ENCODE data around the gene PTER. TPM values are rescaled to one million over a fixed set of nuclear protein-coding genes. Genes with fewer than 3 reads are reported as not detected.

Gene PTER
- total RNA-seq, 1 donor from 2014 or later: 2.3 TPM

- DNase-seq (ENCODE audit: low spot score): no peak
- H3K27ac Mint-ChIP-seq (ENCODE audit: unreplicated experiment): no peak overlapping the region
- TF ChIP-seq CTCF (IDR thresholded peaks at IDR 0.05; ENCODE audit: unreplicated experiment): no peak
- no peaks in the 10 kb centered on the region for H3K36me3 Mint-ChIP-seq (ENCODE audit: low read depth, unreplicated experiment)
- no peak overlapping the region for H3K4me3 Mint-ChIP-seq (ENCODE audit: unreplicated experiment)
- H3K27me3 Mint-ChIP-seq (ENCODE audit: unreplicated experiment): peaks cover 1% of the 10 kb centered on the region
- H3K4me1 Mint-ChIP-seq (ENCODE audit: unreplicated experiment): peaks cover 5% of the 10 kb centered on the region
- no peaks in the 10 kb centered on the region for H3K9me3 Mint-ChIP-seq (ENCODE audit: unreplicated experiment)
Measured at GRCh38 chr10:16481052-16481728, 44.4 kb downstream of the PTER start.

- Mint-ChIP-seq H3K27ac (ENCODE audit: unreplicated experiment) (no peak overlapping the region), H3K27me3 (ENCODE audit: unreplicated experiment) (peaks cover 1% of the 10 kb centered on the region), H3K4me1 (ENCODE audit: unreplicated experiment) (peaks cover 5% of the 10 kb centered on the region), H3K4me3 (ENCODE audit: unreplicated experiment) (no peak overlapping the region), H3K9me3 (ENCODE audit: unreplicated experiment) (no peaks in the 10 kb centered on the region), H3K36me3 (ENCODE audit: low read depth, unreplicated experiment) (no peaks in the 10 kb centered on the region)
- DNase-seq (ENCODE audit: low spot score): no peak
- TF ChIP-seq CTCF (IDR thresholded peaks at IDR 0.05; ENCODE audit: unreplicated experiment): no peak
Measured at GRCh38 chr10:16483241-16483917, 46.6 kb downstream of the PTER start.

- no peaks in the 10 kb centered on the region for H3K27me3 Mint-ChIP-seq (ENCODE audit: unreplicated experiment)
- no peak for DNase-seq (ENCODE audit: low spot score)
- no peaks in the 10 kb centered on the region for H3K9me3 Mint-ChIP-seq (ENCODE audit: unreplicated experiment)
- no peak overlapping the region for H3K4me3 Mint-ChIP-seq (ENCODE audit: unreplicated experiment)
- no peak for TF ChIP-seq CTCF (IDR thresholded peaks at IDR 0.05; ENCODE audit: unreplicated experiment)
- no peak overlapping the region for H3K27ac Mint-ChIP-seq (ENCODE audit: unreplicated experiment)
- H3K4me1 Mint-ChIP-seq (ENCODE audit: unreplicated experiment): no peaks in the 10 kb centered on the region
- no peaks in the 10 kb centered on the region for H3K36me3 Mint-ChIP-seq (ENCODE audit: low read depth, unreplicated experiment)
Measured at GRCh38 chr10:16490511-16490910, 53.7 kb downstream of the PTER start.

GRCh38 chr10:16491933-16492332 is 55.1 kb downstream of the PTER start:
- DNase-seq (ENCODE audit: low spot score): no peak
- no peaks in the 10 kb centered on the region for H3K9me3 Mint-ChIP-seq (ENCODE audit: unreplicated experiment)
- H3K4me1 Mint-ChIP-seq (ENCODE audit: unreplicated experiment): no peaks in the 10 kb centered on the region
- no peaks in the 10 kb centered on the region for H3K36me3 Mint-ChIP-seq (ENCODE audit: low read depth, unreplicated experiment)
- no peaks in the 10 kb centered on the region for H3K27me3 Mint-ChIP-seq (ENCODE audit: unreplicated experiment)
- H3K27ac Mint-ChIP-seq (ENCODE audit: unreplicated experiment): no peak overlapping the region
- no peak for TF ChIP-seq CTCF (IDR thresholded peaks at IDR 0.05; ENCODE audit: unreplicated experiment)
- H3K4me3 Mint-ChIP-seq (ENCODE audit: unreplicated experiment): no peak overlapping the region

- Mint-ChIP-seq H3K27ac (ENCODE audit: unreplicated experiment) (no peak overlapping the region), H3K4me1 (ENCODE audit: unreplicated experiment) (no peaks in the 10 kb centered on the region), H3K4me3 (ENCODE audit: unreplicated experiment) (no peak overlapping the region), H3K36me3 (ENCODE audit: low read depth, unreplicated experiment) (no peaks in the 10 kb centered on the region), H3K27me3 (ENCODE audit: unreplicated experiment) (no peaks in the 10 kb centered on the region), H3K9me3 (ENCODE audit: unreplicated experiment) (no peaks in the 10 kb centered on the region)
- DNase-seq (ENCODE audit: low spot score): no peak
- TF ChIP-seq CTCF (IDR thresholded peaks at IDR 0.05; ENCODE audit: unreplicated experiment): no peak
Measured at GRCh38 chr10:16493884-16494536, 57.2 kb downstream of the PTER start.
